ENCODE results near the gene P2RY8.
"Not testable (repeated sequence)": the region's sequence is repeated elsewhere in the genome, so short reads cannot be mapped to it uniquely, and the experiment has no call there.

Gene P2RY8

GRCh38 chrX:1444561-1445500, 92.2 kb downstream of the P2RY8 start:
- no peak for DNase-seq

GRCh38 chrX:1443496-1444075, 93.4 kb downstream of the P2RY8 start:
- no peak for DNase-seq

GRCh38 chrX:1442724-1443367, 94.1 kb downstream of the P2RY8 start:
- no peak for DNase-seq

GRCh38 chrX:1442016-1442665, 94.8 kb downstream of the P2RY8 start:
- DNase-seq: no peak

- no peak for DNase-seq
Measured at GRCh38 chrX:1440506-1440905, 96.5 kb downstream of the P2RY8 start.

- no peak for DNase-seq
Measured at GRCh38 chrX:1435241-1435895, 101.6 kb downstream of the P2RY8 start.

- no peak for DNase-seq
Measured at GRCh38 chrX:1434871-1435240, 102.1 kb downstream of the P2RY8 start.

GRCh38 chrX:1433646-1434357, 103.2 kb downstream of the P2RY8 start:
- no peak for DNase-seq

- DNase-seq: no peak
Measured at GRCh38 chrX:1430451-1430850, 106.5 kb downstream of the P2RY8 start.

- DNase-seq: no peak
Measured at GRCh38 chrX:1427756-1428155, 109.2 kb downstream of the P2RY8 start.

GRCh38 chrX:1426321-1426720, 110.7 kb downstream of the P2RY8 start:
- DNase-seq: not testable (repeated sequence)

GRCh38 chrX:1425381-1425780, 111.6 kb downstream of the P2RY8 start:
- no peak for DNase-seq

GRCh38 chrX:1424147-1424851, 112.7 kb downstream of the P2RY8 start:
- DNase-seq: no peak

- DNase-seq: no peak
Measured at GRCh38 chrX:1423215-1423614, 113.8 kb downstream of the P2RY8 start.

- no peak for DNase-seq
Measured at GRCh38 chrX:1422135-1422465, 114.9 kb downstream of the P2RY8 start.

GRCh38 chrX:1421433-1422134, 115.4 kb downstream of the P2RY8 start:
- no peak for DNase-seq

GRCh38 chrX:1420371-1420770, 116.6 kb downstream of the P2RY8 start:
- DNase-seq: no peak

GRCh38 chrX:1419545-1420355, 117.2 kb downstream of the P2RY8 start:
- no peak for DNase-seq

GRCh38 chrX:1418901-1419544, 118.0 kb downstream of the P2RY8 start:
- no peak for DNase-seq
